AG04450 (cell line): ENCODE results near the gene TEX14. TPM values are rescaled to one million over a fixed set of nuclear protein-coding genes. Genes with fewer than 3 reads are reported as not detected.

Experiments used
- CTCF ChIA-PET: fragments of 300-600, 350-600 bp; formaldehyde crosslinking; extraction: SDS; loops from one replicate; lab custom pipeline; 2022; ENCODE audit warnings: antibody characterized with exemption, inconsistent platforms; lab: Charles Lee
- POLR2A ChIA-PET: fragments of 350-600 bp; formaldehyde crosslinking; extraction: SDS; loops from one replicate; lab custom pipeline; 2021; ENCODE audit warnings: antibody characterized with exemption, inconsistent platforms; lab: Yijun Ruan, JAX
- DNase-seq: peaks from one replicate; pipeline ENCODE4 v3.0.0-alpha.2; 2011; ENCODE audit warnings: low read depth, low spot score
- H3K27ac ChIP-seq: one replicate; pipeline ENCODE4 v1.5.1; 2012; ENCODE audit warnings: low read depth, low read length, control low read depth
- H3K27me3 ChIP-seq: one replicate; pipeline ENCODE4 v1.6.0; 2012; ENCODE audit warnings: low read length; ENCODE audit not compliant: control insufficient read depth, insufficient read depth
- H3K4me3 ChIP-seq: 2 replicates; pipeline ENCODE4 v1.5.1; 2011; ENCODE audit warnings: mild to moderate bottlenecking, low read depth, low read length, control low read depth
- H3K9me3 ChIP-seq: 2 replicates; pipeline ENCODE4 v1.5.1; 2012; ENCODE audit warnings: low read length; ENCODE audit not compliant: control insufficient read depth, insufficient read depth
- CTCF ChIP-seq: IDR thresholded peaks from 2 replicates; pipeline ENCODE4 v1.5.1; 2011; ENCODE audit warnings: low read depth, low read length, control low read depth, inconsistent platforms
- polyA plus RNA-seq: library from polyadenylated mRNA; depleted of rRNA; stranded (reverse); fragments of >200 nt; gene quantifications from 2 replicates; pipeline ENCODE4 v1.2.3, GENCODE V29; 2011

TEX14 gene
- polyA plus RNA-seq, 1 experiment = 0.09 TPM

DNA sequence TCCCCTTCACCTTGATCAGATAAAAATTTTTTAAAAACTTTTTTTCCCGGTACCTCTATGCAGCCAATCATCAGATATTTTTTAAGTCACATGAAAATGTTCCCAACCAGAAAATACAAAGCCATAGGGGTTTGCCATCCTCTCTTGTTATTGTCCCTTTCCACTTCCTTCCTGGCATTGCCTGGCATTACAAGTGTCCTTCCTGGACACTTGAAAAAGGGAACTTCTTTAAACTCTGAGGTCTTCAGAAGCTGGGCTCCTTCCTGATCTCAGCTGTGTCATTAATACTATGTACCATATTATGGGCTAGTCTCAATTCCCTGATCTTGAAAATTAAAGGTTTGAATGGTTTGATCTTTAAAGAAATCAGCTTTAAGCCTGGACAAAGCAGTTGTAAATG, 64.9 kb downstream of the TEX14 start:
- POLR2A ChIA-PET = no interaction called here
- no peak overlapping the region for H3K4me3 ChIP-seq
- DNase-seq = no peak
- peaks cover 5% of the 10 kb centered on the region for H3K27me3 ChIP-seq
- H3K9me3 ChIP-seq = no peaks in the 10 kb centered on the region
- CTCF ChIA-PET = interaction anchor here (0.7 to 2.1 kb wide), 3 partner anchors 38 to 108 kb away, joined by 3 to 8 read pairs (median 7); no protein-coding TSS in a partner anchor
- no peak overlapping the region for H3K27ac ChIP-seq
- TF ChIP-seq CTCF = no peak

GRCh38 chr17:58624751-58625150, 67.1 kb downstream of the TEX14 start:
- TF ChIP-seq CTCF = no peak
- Histone ChIP-seq H3K27me3 (peaks cover 14% of the 10 kb centered on the region), H3K27ac (no peak overlapping the region), H3K9me3 (no peaks in the 10 kb centered on the region), H3K4me3 (no peak overlapping the region)
- ChIA-PET POLR2A (interaction anchor here (0.6 to 1.0 kb wide), 2 partner anchors 107 to 406 kb away, joined by 3 read pairs; no protein-coding TSS in a partner anchor), CTCF (interaction anchor here (1.1 to 1.3 kb wide), 2 partner anchors 37 to 106 kb away, joined by 3 to 4 read pairs; no protein-coding TSS in a partner anchor)
- DNase-seq = no peak

GRCh38 chr17:58621174-58621573, 70.7 kb downstream of the TEX14 start:
- POLR2A ChIA-PET = no interaction called here
- CTCF ChIA-PET = no interaction called here

GRCh38 chr17:58618336-58618735, 73.5 kb downstream of the TEX14 start:
- TF ChIP-seq CTCF = no peak
- no peak overlapping the region for H3K4me3 ChIP-seq
- no peak for DNase-seq
- CTCF ChIA-PET = interaction anchor here (0.8 kb wide), 1 partner anchor 30 kb away, joined by 4 read pairs; no protein-coding TSS in a partner anchor
- H3K9me3 ChIP-seq = no peaks in the 10 kb centered on the region
- peaks cover 12% of the 10 kb centered on the region for H3K27me3 ChIP-seq
- H3K27ac ChIP-seq = no peak overlapping the region
- POLR2A ChIA-PET = interaction anchor here (1.2 kb wide), 1 partner anchor 13 kb away, joined by 11 read pairs; no protein-coding TSS in a partner anchor

More at GRCh38 chr17:58621174-58621573, 70.7 kb downstream of the TEX14 start:
- DNase-seq = no peak
- Histone ChIP-seq H3K4me3 (no peak overlapping the region), H3K27ac (no peak overlapping the region), H3K27me3 (peaks cover 14% of the 10 kb centered on the region), H3K9me3 (no peaks in the 10 kb centered on the region)
- no peak for TF ChIP-seq CTCF

DNA sequence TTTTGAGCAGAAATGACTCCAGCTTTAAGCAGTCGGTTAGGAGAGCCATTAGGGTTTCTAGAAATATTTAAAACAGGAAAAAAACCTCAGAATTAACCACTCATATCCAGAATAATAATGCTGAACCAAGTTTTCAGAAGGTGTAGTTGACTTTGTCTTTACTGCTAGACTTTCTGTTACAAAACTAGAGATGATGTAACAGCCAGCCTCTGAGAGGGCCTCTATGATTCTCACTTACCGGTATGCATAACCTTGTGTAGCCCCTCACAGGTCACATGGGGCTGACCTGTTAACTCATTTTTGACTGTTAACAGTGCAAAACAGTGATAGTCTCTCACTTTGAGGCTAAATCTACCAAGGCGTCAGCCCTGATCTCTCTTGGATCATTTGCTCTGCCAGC, 74.3 kb downstream of the TEX14 start:
- no peak overlapping the region for H3K4me3 ChIP-seq
- H3K27me3 ChIP-seq = peaks cover 9% of the 10 kb centered on the region
- ChIA-PET CTCF (no interaction called here), POLR2A (no interaction called here)
- H3K9me3 ChIP-seq = no peaks in the 10 kb centered on the region
- no peak for DNase-seq
- H3K27ac ChIP-seq = no peak overlapping the region
- TF ChIP-seq CTCF = no peak
